Subcutaneous abdominal adipose tissue (tissue), 5 donors: ENCODE results near the gene CFAP73.

ENCODE experiments used
- H3K27ac ChIP-seq: one replicate; pipeline ENCODE4 v1.7.0; 2013; ENCODE audit warnings: low read depth, mild to moderate bottlenecking, inconsistent platforms, low read length, moderate library complexity
- H3K27me3 ChIP-seq, 5 donors: one replicate each; pipeline ENCODE4 v1.7.0; 2013; ENCODE audit warnings: low read length in 5 of 5, inconsistent platforms in 1 of 5; ENCODE audit not compliant: control insufficient read depth in 5 of 5, insufficient read depth in 4 of 5
- H3K36me3 ChIP-seq, 5 donors: one replicate each; pipeline ENCODE4 v1.7.0; 2013; ENCODE audit warnings: low read length in 5 of 5; ENCODE audit not compliant: control insufficient read depth in 5 of 5, insufficient read depth in 5 of 5
- H3K4me1 ChIP-seq, 5 donors: one replicate each; pipeline ENCODE4 v1.7.0; 2013; ENCODE audit warnings: low read length in 5 of 5, mild to moderate bottlenecking in 3 of 5, moderate library complexity in 1 of 5; ENCODE audit not compliant: control insufficient read depth in 5 of 5, insufficient read depth in 5 of 5
- H3K4me3 ChIP-seq, 5 donors: one replicate each; pipeline ENCODE4 v1.7.0; 2013; ENCODE audit warnings: low read length in 5 of 5, low read depth in 1 of 5
- H3K9ac ChIP-seq, 5 donors: one replicate each; pipeline ENCODE4 v1.7.0; 2013; ENCODE audit warnings: low read length in 5 of 5, mild to moderate bottlenecking in 4 of 5, moderate library complexity in 3 of 5
- H3K9me3 ChIP-seq, 5 donors: one replicate each; pipeline ENCODE4 v1.7.0; 2013; ENCODE audit warnings: low read length in 5 of 5; ENCODE audit not compliant: control insufficient read depth in 5 of 5
- donor health status: healthy.
- donor health status: healthy.
- donor health status: healthy.
- donor health status: healthy.
- donor health status: healthy.

The CFAP73 gene

GRCh38 chr12:113149361-113150150, at the start of gene CFAP73:
TSS of gene CFAP73 (plus strand) at chr12:113149724. CDS start at chr12:113149858, 134 bp downstream.
- Histone ChIP-seq H3K9me3 (peaks cover 0 to 4% (median 0%) of the 10 kb centered on the region in 5 donors), H3K4me1 (peaks cover 0 to 40% (median 24%) of the 10 kb centered on the region in 5 donors), H3K9ac (no peak within 1 kb of the TSS), H3K27me3 (peaks cover 0 to 23% (median 15%) of the 10 kb centered on the region in 5 donors), H3K27ac (no peak within 1 kb of the TSS), H3K36me3 (no peaks in the 10 kb centered on the region), H3K4me3 (peak within 1 kb of the TSS in 1 of 5 donors; percentile 6)

GRCh38 chr12:113099764-113100163, 49.8 kb upstream of the CFAP73 start:
- peaks cover 0 to 18% (median 16%) of the 10 kb centered on the region in 5 donors for H3K36me3 ChIP-seq

GRCh38 chr12:113101751-113102150, 47.8 kb upstream of the CFAP73 start:
- Histone ChIP-seq H3K9ac (no peak overlapping the region), H3K27ac (no peak overlapping the region), H3K27me3 (peaks cover 3 to 13% (median 6%) of the 10 kb centered on the region in 5 donors), H3K36me3 (peaks cover 0 to 4% (median 2%) of the 10 kb centered on the region in 5 donors), H3K4me3 (no peak overlapping the region), H3K4me1 (peaks cover 0 to 33% (median 21%) of the 10 kb centered on the region in 5 donors), H3K9me3 (no peaks in the 10 kb centered on the region)

More at GRCh38 chr12:113099764-113100163, 49.8 kb upstream of the CFAP73 start:
- H3K27me3 ChIP-seq: peaks cover 3 to 9% (median 6%) of the 10 kb centered on the region in 5 donors
- H3K9ac ChIP-seq: no peak overlapping the region
- H3K9me3 ChIP-seq: no peaks in the 10 kb centered on the region
- no peak overlapping the region for H3K4me3 ChIP-seq
- H3K27ac ChIP-seq: no peak overlapping the region
- H3K4me1 ChIP-seq: peaks cover 0 to 33% (median 21%) of the 10 kb centered on the region in 5 donors

- Histone ChIP-seq H3K4me1 (peaks cover 0 to 28% (median 19%) of the 10 kb centered on the region in 5 donors), H3K36me3 (no peaks in the 10 kb centered on the region), H3K4me3 (no peak overlapping the region), H3K9ac (no peak overlapping the region), H3K27ac (no peak overlapping the region), H3K27me3 (peaks cover 3 to 13% (median 6%) of the 10 kb centered on the region in 5 donors), H3K9me3 (no peaks in the 10 kb centered on the region)
These were observed 46.7 kb upstream of the CFAP73 start for GRCh38 chr12:113102811-113103210.

GRCh38 chr12:113103756-113104450, 45.6 kb upstream of the CFAP73 start:
- Histone ChIP-seq H3K27ac (no peak overlapping the region), H3K9me3 (no peaks in the 10 kb centered on the region), H3K9ac (no peak overlapping the region), H3K4me1 (peaks cover 0 to 17% (median 8%) of the 10 kb centered on the region in 5 donors), H3K36me3 (no peaks in the 10 kb centered on the region), H3K27me3 (peaks cover 3 to 13% (median 6%) of the 10 kb centered on the region in 5 donors), H3K4me3 (no peak overlapping the region)

GRCh38 chr12:113104953-113105510, 44.5 kb upstream of the CFAP73 start:
- peaks cover 3 to 13% (median 6%) of the 10 kb centered on the region in 5 donors for H3K27me3 ChIP-seq
- H3K9me3 ChIP-seq: no peaks in the 10 kb centered on the region
- H3K4me3 ChIP-seq: no peak overlapping the region
- H3K27ac ChIP-seq: no peak overlapping the region
- peaks cover 0 to 6% (median 5%) of the 10 kb centered on the region in 5 donors for H3K4me1 ChIP-seq
- no peaks in the 10 kb centered on the region for H3K36me3 ChIP-seq
- H3K9ac ChIP-seq: no peak overlapping the region

GRCh38 chr12:113105606-113106271, 43.8 kb upstream of the CFAP73 start:
- peaks cover 0 to 6% (median 5%) of the 10 kb centered on the region in 5 donors for H3K4me1 ChIP-seq
- H3K36me3 ChIP-seq: no peaks in the 10 kb centered on the region
- no peaks in the 10 kb centered on the region for H3K9me3 ChIP-seq
- H3K27ac ChIP-seq: no peak overlapping the region
- no peak overlapping the region for H3K4me3 ChIP-seq
- H3K9ac ChIP-seq: no peak overlapping the region
- H3K27me3 ChIP-seq: peaks cover 3 to 15% (median 6%) of the 10 kb centered on the region in 5 donors

GRCh38 chr12:113106361-113106760, 43.2 kb upstream of the CFAP73 start:
- Histone ChIP-seq H3K9me3 (no peaks in the 10 kb centered on the region), H3K27ac (no peak overlapping the region), H3K4me1 (peaks cover 0 to 6% (median 5%) of the 10 kb centered on the region in 5 donors), H3K9ac (no peak overlapping the region), H3K4me3 (no peak overlapping the region), H3K36me3 (no peaks in the 10 kb centered on the region), H3K27me3 (peaks cover 3 to 18% (median 6%) of the 10 kb centered on the region in 5 donors)

GRCh38 chr12:113108308-113108707, 41.2 kb upstream of the CFAP73 start:
- Histone ChIP-seq H3K27ac (no peak overlapping the region), H3K36me3 (no peaks in the 10 kb centered on the region), H3K27me3 (peaks cover 0 to 19% (median 8%) of the 10 kb centered on the region in 5 donors), H3K9me3 (no peaks in the 10 kb centered on the region), H3K4me1 (peaks cover 0 to 6% (median 5%) of the 10 kb centered on the region in 5 donors), H3K4me3 (no peak overlapping the region), H3K9ac (no peak overlapping the region)
